HCEC 1CT (cell line): ENCODE results near the gene SYNPR.
"Not testable (repeated sequence)": the region's sequence is repeated elsewhere in the genome, so short reads cannot be mapped to it uniquely, and the experiment has no call there.

ENCODE experiments used
- DNase-seq: peaks from one replicate; pipeline ENCODE4 v3.0.0-alpha.2; 2017

SYNPR gene

GRCh38 chr3:63278171-63279004, at the start of gene SYNPR:
Gene SYNPR (plus strand): TSS chr3:63278308.
- no peak for DNase-seq

GRCh38 chr3:63228677-63229076, 49.4 kb upstream of the SYNPR start:
- peak; percentile 56 for DNase-seq

- no peak for DNase-seq
Observed at GRCh38 chr3:63230146-63230545, 48.0 kb upstream of the SYNPR start.

- no peak for DNase-seq
Observed at GRCh38 chr3:63231643-63232042, 46.5 kb upstream of the SYNPR start.

- DNase-seq = peak; percentile 29
Observed at GRCh38 chr3:63232764-63233396, 45.2 kb upstream of the SYNPR start.

GRCh38 chr3:63240381-63240902, 37.7 kb upstream of the SYNPR start:
- no peak for DNase-seq

GRCh38 chr3:63242124-63242523, 36.0 kb upstream of the SYNPR start:
- no peak for DNase-seq

GRCh38 chr3:63244486-63244885, 33.6 kb upstream of the SYNPR start:
- DNase-seq = no peak

- DNase-seq = peak; percentile 5
Observed at GRCh38 chr3:63245726-63246241, 32.3 kb upstream of the SYNPR start.

GRCh38 chr3:63248015-63248414, 30.1 kb upstream of the SYNPR start:
- DNase-seq = no peak

- DNase-seq = no peak
Observed at GRCh38 chr3:63251499-63251898, 26.6 kb upstream of the SYNPR start.

- DNase-seq = not testable (repeated sequence)
Observed at GRCh38 chr3:63255819-63256218, 22.3 kb upstream of the SYNPR start.

GRCh38 chr3:63264716-63265115, 13.4 kb upstream of the SYNPR start:
- no peak for DNase-seq

- no peak for DNase-seq
Observed at GRCh38 chr3:63274359-63274758, 3.7 kb upstream of the SYNPR start.

- DNase-seq = no peak
Observed at GRCh38 chr3:63279005-63279841, 1.1 kb downstream of the SYNPR start.

GRCh38 chr3:63287610-63288009, 9.5 kb downstream of the SYNPR start:
- no peak for DNase-seq

- DNase-seq = no peak
Observed at GRCh38 chr3:63290686-63291085, 12.6 kb downstream of the SYNPR start.

GRCh38 chr3:63294332-63294731, 16.2 kb downstream of the SYNPR start:
- DNase-seq = no peak

GRCh38 chr3:63295356-63295755, 17.2 kb downstream of the SYNPR start:
- no peak for DNase-seq

- no peak for DNase-seq
Observed at GRCh38 chr3:63295806-63296205, 17.7 kb downstream of the SYNPR start.

- no peak for DNase-seq
Observed at GRCh38 chr3:63296249-63296648, 18.1 kb downstream of the SYNPR start.

GRCh38 chr3:63303238-63303637, 25.1 kb downstream of the SYNPR start:
- no peak for DNase-seq

GRCh38 chr3:63304421-63304820, 26.3 kb downstream of the SYNPR start:
- DNase-seq = no peak
